Endodermal cell (in vitro differentiated cells): ENCODE measurements around the gene APOBEC3A. TPM values are rescaled to one million over a fixed set of nuclear protein-coding genes. Genes with fewer than 3 reads are reported as not detected.

Experiments used
- DNase-seq: peaks from one replicate; pipeline ENCODE4 v3.0.0-alpha.2; 2017
- H3K27ac ChIP-seq: 2 replicates; pipeline ENCODE4 v1.5.1; 2013; ENCODE audit warnings: mild to moderate bottlenecking, low read depth, low read length, moderate library complexity
- H3K27me3 ChIP-seq: 2 replicates; pipeline ENCODE4 v1.6.1; 2013; ENCODE audit warnings: mild to moderate bottlenecking, low read length, moderate library complexity; ENCODE audit not compliant: insufficient read depth, control insufficient read depth, poor library complexity, severe bottlenecking
- H3K36me3 ChIP-seq: 2 replicates; pipeline ENCODE4 v1.7.0; 2013; ENCODE audit warnings: mild to moderate bottlenecking, low read length, moderate library complexity; ENCODE audit not compliant: control insufficient read depth, insufficient read depth
- H3K4me1 ChIP-seq: one replicate; pipeline ENCODE4 v1.7.0; 2013; ENCODE audit warnings: low read length; ENCODE audit not compliant: control insufficient read depth, insufficient read depth
- H3K4me3 ChIP-seq: 2 replicates; pipeline ENCODE4 v1.5.1; 2013; ENCODE audit warnings: mild to moderate bottlenecking, low read length, moderate library complexity
- H3K9ac ChIP-seq: 2 replicates; pipeline ENCODE4 v1.6.1; 2013; ENCODE audit warnings: mild to moderate bottlenecking, low read length, moderate library complexity; ENCODE audit not compliant: poor library complexity, severe bottlenecking; ENCODE audit errors: extremely low read depth
- H3K9me3 ChIP-seq: 2 replicates; pipeline ENCODE4 v1.6.1; 2013; ENCODE audit warnings: mild to moderate bottlenecking, low read length, moderate library complexity; ENCODE audit not compliant: control insufficient read depth
- H3K27ac Mint-ChIP-seq: 2 replicates; pipeline ENCODE4 v1.8.0; 2020; ENCODE audit warnings: mixed read lengths
- H3K27me3 Mint-ChIP-seq: 2 replicates; pipeline ENCODE4 v1.8.0; 2021; ENCODE audit warnings: mild to moderate bottlenecking, mixed read lengths; ENCODE audit not compliant: insufficient read depth
- H3K36me3 Mint-ChIP-seq: 2 replicates; pipeline ENCODE4 v1.8.0; 2020; ENCODE audit warnings: low read depth, mixed read lengths
- H3K4me1 Mint-ChIP-seq: 2 replicates; pipeline ENCODE4 v1.8.0; 2020; ENCODE audit warnings: mixed read lengths
- H3K4me3 Mint-ChIP-seq: 2 replicates; pipeline ENCODE4 v1.8.0; 2020; ENCODE audit warnings: mild to moderate bottlenecking, moderate library complexity, mixed read lengths
- H3K9me3 Mint-ChIP-seq: 2 replicates; pipeline ENCODE4 v1.8.0; 2020; ENCODE audit warnings: mild to moderate bottlenecking, mixed read lengths
- WGBS, 2 experiments: methylation state at CpG; one replicate each; pipeline versions ENCODE4 v1.1.5 to v1.1.7; 2013; ENCODE audit warnings: missing lambda C conversion rate in 2 of 2, mixed read lengths in 1 of 2; ENCODE audit not compliant: insufficient coverage in 1 of 2, insufficient read length in 1 of 2; 5-methylcytosine and 5-hydroxymethylcytosine counted together
- long read RNA-seq, 4 experiments: library from polyadenylated mRNA in 2 of 4; library from RNA in 1 of 4; library from capped mRNA in 1 of 4; stranded (forward) in 3 of 4; unstranded in 1 of 4; transcript quantifications; one replicate each; pipeline ENCODE4 v2.0.0, GENCODE V29; 2020 to 2021; ENCODE audit warnings: inconsistent platforms in 1 of 4
- polyA plus RNA-seq, 2 experiments: library from polyadenylated mRNA; stranded (reverse); fragments of 50-300 nt; gene quantifications; one replicate each; pipeline ENCODE4 v1.2.3, GENCODE V29; 2013
- total RNA-seq, 2 donors: library from RNA; stranded (reverse); fragmentation: NEBNext Ultra II Directional in 1 of 2; extraction: Animal tissue kit (Norgen Biotek cat#: 25700) in 1 of 2; gene quantifications; 2 replicates in 1 of 2; 3 replicates in 1 of 2; pipeline ENCODE4 v1.2.1, GENCODE V29; 2021
- TF ChIP-seq, protein P1 (sequence below): fragments of 200-600 bp; sonication (generic); conservative IDR thresholded peaks from 2 replicates; pipeline ENCODE4 v1.5.0; 2021; ENCODE audit warnings: antibody characterized with exemption, mild to moderate bottlenecking

Gene APOBEC3A
- not detected for total RNA-seq
- 0.28 TPM for polyA plus RNA-seq (2013, experiment 1 of 2)
- not detected for polyA plus RNA-seq (2013, experiment 2 of 2)
- long read RNA-seq, experiment 1: 0 reads
- long read RNA-seq, experiment 2: 0 reads
- long read RNA-seq, experiment 3: 0 reads
- long read RNA-seq, experiment 4: 0 reads

DNA sequence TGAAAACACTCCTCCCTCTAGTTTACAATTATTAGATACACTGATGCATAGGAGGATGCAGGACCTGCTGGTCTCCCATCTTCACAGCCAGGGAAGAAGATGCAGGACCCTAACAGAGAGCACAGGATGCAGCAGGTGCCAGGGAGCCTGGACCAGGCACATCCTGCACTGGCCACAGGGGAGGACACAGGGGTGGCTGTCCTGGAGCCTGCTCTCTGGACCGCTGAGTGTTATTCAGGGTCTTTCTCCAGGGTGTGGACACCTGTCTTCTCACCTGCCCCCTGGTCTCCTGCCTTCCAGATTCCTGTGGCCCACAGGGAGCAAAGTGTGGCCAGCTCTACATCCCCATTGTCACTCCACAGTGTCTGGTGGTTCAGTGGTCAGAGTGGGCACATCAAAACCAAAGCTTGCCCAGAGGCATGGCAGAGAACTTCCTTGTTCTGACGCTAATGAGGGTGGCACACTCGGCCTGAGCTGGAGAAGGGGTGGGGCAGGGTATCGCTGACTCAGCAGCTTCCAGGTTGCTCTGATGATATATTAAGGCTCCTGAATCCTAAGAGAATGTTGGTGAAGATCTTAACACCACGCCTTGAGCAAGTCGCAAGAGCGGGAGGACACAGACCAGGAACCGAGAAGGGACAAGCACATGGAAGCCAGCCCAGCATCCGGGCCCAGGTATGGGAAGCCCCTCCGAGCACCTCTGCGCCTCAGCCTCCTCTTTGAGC is at the start of gene APOBEC3A:
Gene APOBEC3A, plus strand, starts transcription at position 564 of the 725 bp plus-strand sequence. Its CDS starts 83 bp downstream, at position 647.
- TF ChIP-seq, protein P1, sequence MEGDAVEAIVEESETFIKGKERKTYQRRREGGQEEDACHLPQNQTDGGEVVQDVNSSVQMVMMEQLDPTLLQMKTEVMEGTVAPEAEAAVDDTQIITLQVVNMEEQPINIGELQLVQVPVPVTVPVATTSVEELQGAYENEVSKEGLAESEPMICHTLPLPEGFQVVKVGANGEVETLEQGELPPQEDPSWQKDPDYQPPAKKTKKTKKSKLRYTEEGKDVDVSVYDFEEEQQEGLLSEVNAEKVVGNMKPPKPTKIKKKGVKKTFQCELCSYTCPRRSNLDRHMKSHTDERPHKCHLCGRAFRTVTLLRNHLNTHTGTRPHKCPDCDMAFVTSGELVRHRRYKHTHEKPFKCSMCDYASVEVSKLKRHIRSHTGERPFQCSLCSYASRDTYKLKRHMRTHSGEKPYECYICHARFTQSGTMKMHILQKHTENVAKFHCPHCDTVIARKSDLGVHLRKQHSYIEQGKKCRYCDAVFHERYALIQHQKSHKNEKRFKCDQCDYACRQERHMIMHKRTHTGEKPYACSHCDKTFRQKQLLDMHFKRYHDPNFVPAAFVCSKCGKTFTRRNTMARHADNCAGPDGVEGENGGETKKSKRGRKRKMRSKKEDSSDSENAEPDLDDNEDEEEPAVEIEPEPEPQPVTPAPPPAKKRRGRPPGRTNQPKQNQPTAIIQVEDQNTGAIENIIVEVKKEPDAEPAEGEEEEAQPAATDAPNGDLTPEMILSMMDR: no peak
- Histone ChIP-seq H3K4me3 (no peak within 1 kb of the TSS), H3K27me3 (peaks cover 10% of the 10 kb centered on the region), H3K9me3 (no peaks in the 10 kb centered on the region), H3K9ac (no peak within 1 kb of the TSS), H3K4me1 (no peaks in the 10 kb centered on the region), H3K36me3 (no peaks in the 10 kb centered on the region), H3K27ac (no peak within 1 kb of the TSS)
- Mint-ChIP-seq H3K4me3 (no peak within 1 kb of the TSS), H3K4me1 (no peaks in the 10 kb centered on the region), H3K27ac (no peak within 1 kb of the TSS), H3K9me3 (no peaks in the 10 kb centered on the region), H3K36me3 (no peaks in the 10 kb centered on the region), H3K27me3 (peaks cover 16% of the 10 kb centered on the region)
- DNase-seq: no peak
- 93 to 95% methylated on average over 10 to 11 of the region's 11 CpGs for WGBS, 2 experiments

DNA sequence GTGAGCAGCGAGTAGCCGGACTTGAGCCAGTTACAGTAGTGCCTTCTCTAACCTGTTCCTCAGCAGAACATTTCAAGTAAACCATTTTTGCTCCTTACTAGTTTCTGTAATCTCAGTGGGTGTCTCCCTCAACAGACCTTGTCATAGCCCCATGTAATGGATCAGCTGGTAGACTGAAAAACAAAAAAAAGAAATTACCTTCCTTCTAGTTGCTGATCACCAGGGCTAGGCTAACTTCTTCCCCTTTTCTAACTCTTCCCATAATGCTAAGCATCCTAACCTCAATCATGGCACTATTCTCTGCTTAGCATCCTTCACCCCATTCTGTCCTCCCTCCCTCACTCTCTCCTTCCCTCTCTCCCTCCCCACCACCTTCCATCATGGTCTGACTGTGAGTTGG is 49.6 kb upstream of the APOBEC3A start:
- no peaks in the 10 kb centered on the region for H3K4me1 ChIP-seq
- H3K9me3 ChIP-seq: peaks cover 39% of the 10 kb centered on the region
- Mint-ChIP-seq H3K27ac (no peak overlapping the region), H3K27me3 (peaks cover 14% of the 10 kb centered on the region), H3K4me3 (no peak overlapping the region), H3K9me3 (peaks cover 55% of the 10 kb centered on the region), H3K36me3 (no peaks in the 10 kb centered on the region), H3K4me1 (no peaks in the 10 kb centered on the region)
- 90 to 100% methylated on average over 2 of the region's 2 CpGs for WGBS, 2 experiments
- no peak overlapping the region for H3K9ac ChIP-seq
- no peak overlapping the region for H3K27ac ChIP-seq
- H3K36me3 ChIP-seq: no peaks in the 10 kb centered on the region
- no peak for DNase-seq
- TF ChIP-seq, protein P1: no peak
- H3K27me3 ChIP-seq: no peaks in the 10 kb centered on the region
- no peak overlapping the region for H3K4me3 ChIP-seq

DNA sequence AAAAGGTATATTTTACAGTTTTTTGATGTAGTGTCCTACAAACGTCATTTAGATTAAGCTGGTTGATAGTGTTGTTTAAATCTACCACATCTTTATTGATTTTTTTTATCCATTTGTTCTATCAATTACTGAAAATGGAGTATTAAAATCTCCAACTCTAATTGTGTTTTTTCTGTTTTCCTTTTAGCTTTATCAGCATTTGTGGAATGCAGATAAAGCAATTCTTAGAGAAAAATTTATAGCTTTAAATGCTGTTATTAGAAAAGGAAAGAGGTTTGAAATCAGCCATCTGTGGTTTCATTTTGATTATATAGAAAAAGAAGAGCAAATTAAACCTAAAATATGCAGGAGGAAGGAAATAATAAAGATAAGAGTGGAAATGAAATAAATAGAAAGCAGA is 46.0 kb upstream of the APOBEC3A start:
- Mint-ChIP-seq H3K27ac (no peak overlapping the region), H3K4me1 (no peaks in the 10 kb centered on the region), H3K9me3 (peaks cover 35% of the 10 kb centered on the region), H3K4me3 (no peak overlapping the region), H3K36me3 (no peaks in the 10 kb centered on the region), H3K27me3 (peaks cover 21% of the 10 kb centered on the region)
- Histone ChIP-seq H3K9me3 (peaks cover 17% of the 10 kb centered on the region), H3K4me3 (no peak overlapping the region), H3K27ac (no peak overlapping the region), H3K4me1 (no peaks in the 10 kb centered on the region), H3K27me3 (peaks cover 6% of the 10 kb centered on the region), H3K36me3 (no peaks in the 10 kb centered on the region), H3K9ac (no peak overlapping the region)
- TF ChIP-seq, protein P1: no peak
- no peak for DNase-seq
- no CpG with 5 or more reads among the region's 1 CpG for WGBS, 2 experiments
